GM19238 (cell line): ENCODE results near the gene SH3BGRL3.
"Not testable (repeated sequence)": the region's sequence is repeated elsewhere in the genome, so short reads cannot be mapped to it uniquely, and the experiment has no call there.

Source experiments
- DNase-seq: peaks from one replicate; pipeline ENCODE4 v3.0.0; 2011; ENCODE audit warnings: low spot score; ENCODE audit not compliant: insufficient read length

The SH3BGRL3 gene

DNA sequence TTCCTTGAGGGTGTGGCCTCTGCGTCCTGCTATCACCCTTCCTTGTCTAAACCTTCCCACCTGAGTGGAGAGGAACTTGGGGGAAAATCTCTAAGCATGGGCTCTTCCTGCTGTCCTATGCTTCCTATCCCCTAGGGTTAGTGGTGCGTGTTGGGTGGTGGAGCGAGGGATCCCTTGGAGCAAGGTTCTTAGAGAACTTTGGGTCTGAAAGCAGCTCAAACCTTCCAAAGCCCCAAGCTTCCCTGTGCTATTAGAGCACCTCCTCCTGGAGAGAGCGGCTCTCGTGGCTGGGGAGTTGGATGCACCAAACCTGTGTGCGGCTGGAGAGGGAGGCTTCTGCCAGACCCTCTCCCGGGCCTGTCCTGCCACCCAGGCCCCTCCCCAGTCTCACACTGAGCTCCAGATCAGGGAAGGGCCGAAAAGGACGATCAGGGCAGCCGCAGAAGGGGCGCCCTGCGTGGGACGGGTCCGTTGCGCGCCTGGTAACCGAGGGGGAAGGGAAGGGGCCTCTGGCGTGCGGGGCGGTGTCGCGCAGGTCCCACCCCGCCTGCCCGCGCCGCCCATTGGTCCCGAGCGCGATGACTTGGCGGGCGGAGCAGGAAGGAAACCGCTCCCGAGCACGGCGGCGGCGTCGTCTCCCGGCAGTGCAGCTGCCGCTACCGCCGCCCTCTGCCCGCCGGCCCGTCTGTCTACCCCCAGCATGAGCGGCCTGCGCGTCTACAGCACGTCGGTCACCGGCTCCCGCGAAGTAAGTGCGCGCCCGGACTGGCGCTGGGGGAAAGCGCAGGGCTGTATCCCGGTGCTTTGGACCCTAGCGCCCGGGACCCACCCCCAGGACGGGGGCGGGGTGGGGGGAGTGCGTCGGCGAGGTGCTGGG is at the start of gene SH3BGRL3:
Gene SH3BGRL3, plus strand, starts transcription at position 631 of the 877 bp plus-strand sequence. Its CDS starts 70 bp downstream, at position 701.
- DNase-seq, result peak; percentile 89

DNA sequence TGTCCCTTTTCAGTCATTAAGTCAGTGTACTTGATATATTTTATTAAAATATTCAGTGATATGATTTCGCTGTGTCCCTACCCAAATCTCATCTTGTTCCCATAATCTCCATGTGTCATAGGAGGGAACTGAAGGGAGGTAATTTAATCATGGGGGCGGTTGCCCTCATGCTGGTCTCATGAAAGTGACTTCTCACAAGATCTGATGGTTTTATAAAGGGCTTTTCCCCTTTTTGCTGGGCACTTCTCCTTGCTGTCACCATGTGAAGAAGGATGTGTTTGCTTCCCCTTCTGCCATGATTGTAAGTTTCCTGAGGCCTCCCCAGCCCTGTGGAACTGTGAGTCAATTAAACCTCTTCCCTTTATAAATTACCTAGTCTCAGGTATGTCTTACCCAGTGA is 49.2 kb upstream of the SH3BGRL3 start:
- not testable (repeated sequence) for DNase-seq

DNA sequence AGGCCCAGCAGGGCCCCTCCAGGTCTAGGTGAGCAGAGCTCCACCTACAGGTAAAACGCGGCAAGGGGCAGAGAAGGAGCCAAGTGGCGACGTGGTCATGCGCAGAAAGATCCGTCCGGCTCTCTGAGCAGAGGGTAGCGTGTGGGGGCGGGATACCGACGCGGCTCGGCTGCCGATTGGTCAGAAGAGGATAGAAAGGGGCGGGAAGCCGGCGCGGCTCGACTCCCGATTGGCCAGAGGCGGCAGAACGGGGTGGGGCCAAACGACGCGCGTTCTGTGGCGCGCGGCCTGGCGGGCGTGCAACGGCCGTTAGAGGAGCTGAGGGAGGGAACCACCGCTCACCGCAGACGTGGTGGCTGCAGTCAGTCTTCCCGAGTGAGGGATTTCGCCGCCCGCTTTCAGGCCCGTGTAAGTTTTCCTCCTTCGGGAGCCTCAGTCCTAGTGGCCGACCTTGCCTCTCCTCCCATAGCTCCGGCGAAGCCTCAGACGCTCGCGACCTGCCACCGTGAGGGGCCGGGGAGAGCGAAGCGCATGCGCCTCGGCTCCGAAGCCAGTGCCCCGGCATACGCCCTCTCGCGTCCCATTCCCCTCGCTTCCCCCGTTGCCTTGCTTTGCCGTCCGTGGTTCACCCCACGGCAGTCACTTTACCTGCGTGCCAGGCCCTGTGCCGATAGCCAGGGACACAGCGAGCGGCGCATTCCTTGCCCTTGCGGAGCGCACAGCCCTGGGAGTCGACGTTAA is 45.8 kb upstream of the SH3BGRL3 start, which contains the start of gene CEP85:
Gene CEP85, plus strand, starts transcription at position 298 of the 741 bp plus-strand sequence. CDS start 5,584 bp downstream, outside the sequence.
- DNase-seq, result peak; percentile 97

- no peak for DNase-seq
Observed at GRCh38 chr1:26234644-26235370, 45.1 kb upstream of the SH3BGRL3 start.

GRCh38 chr1:26237230-26237966 is 42.5 kb upstream of the SH3BGRL3 start:
- DNase-seq, result no peak

DNA sequence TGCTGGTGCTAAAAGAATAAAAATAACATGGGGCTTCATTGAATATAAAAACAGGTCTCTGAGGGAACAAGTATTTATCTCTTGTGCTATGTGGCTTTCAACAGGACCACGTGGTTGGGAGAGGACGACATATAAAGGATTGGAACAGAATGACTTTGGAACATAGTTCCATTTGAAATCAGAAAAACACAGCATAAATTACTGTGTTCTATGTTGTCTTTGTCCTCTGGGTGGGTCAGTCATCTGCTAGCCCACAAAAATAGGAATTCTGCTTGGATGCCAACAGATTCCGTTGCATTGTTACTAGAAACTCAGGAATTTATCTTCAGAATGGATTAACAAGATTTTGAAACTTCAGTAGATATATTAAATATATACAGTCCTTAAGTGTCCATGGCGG is 40.0 kb upstream of the SH3BGRL3 start:
- no peak for DNase-seq

- DNase-seq, result no peak
Observed at GRCh38 chr1:26252718-26253117, 27.2 kb upstream of the SH3BGRL3 start.

- DNase-seq, result no peak
Observed at GRCh38 chr1:26254404-26254803, 25.5 kb upstream of the SH3BGRL3 start.

DNA sequence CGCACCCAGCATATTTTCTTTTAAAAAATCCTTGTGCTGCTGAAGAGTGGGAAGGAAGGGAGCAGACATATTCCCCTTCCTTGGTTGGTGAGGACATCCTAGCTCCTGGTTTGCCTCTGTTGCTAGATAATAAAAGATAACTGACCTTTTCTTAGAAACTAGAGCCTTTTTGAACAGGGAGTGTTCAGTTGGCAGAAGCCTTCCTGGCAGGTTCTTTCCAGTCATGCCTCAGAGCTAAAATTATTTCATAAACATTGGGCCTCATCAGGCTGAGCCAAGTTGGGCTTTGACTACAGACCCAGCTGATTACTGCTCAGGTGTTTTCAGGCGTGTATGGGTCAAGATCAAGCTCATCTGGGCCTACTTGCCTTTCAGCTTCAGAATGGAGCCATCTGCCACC is 22.7 kb upstream of the SH3BGRL3 start:
- DNase-seq, result no peak

GRCh38 chr1:26259005-26259404 is 20.9 kb upstream of the SH3BGRL3 start:
- DNase-seq, result no peak

DNA sequence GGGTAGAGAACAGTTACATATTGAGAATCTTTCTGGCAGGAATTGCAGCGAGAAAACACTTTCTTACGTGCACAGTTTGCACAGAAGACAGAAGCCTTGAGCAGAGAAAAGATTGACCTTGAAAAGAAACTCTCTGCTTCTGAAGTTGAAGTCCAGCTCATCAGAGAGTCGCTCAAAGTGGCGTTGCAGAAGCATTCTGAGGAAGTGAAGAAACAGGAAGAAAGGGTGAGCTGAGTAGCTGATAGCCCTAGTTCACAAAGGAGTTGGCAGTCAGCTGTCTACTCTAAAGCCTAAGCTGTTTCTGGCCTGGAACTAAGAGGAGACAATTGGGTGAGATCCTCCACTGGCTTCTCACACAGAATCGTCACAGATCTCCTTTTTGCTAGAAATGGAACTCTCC is 20.3 kb upstream of the SH3BGRL3 start:
- no peak for DNase-seq

DNA sequence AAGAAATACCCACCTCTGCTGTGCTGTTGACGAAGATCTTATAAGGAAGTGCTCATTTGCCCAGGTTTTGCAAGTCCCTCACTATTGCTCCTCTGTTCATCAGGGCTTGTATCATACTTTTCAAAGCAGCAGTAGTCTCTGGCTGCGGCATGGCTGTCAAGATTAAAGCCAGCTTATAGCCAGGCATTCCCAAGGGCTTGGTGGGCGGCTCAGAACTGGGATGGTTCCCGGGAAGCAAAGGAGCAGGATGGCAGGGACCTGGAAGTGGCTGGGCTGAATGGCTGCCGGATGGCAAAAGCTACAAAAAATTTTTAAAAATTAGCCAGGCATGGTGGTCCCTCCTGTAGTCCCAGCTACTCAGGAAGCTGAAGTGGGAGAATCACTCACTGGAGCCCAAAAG is 16.7 kb upstream of the SH3BGRL3 start:
- no peak for DNase-seq

DNA sequence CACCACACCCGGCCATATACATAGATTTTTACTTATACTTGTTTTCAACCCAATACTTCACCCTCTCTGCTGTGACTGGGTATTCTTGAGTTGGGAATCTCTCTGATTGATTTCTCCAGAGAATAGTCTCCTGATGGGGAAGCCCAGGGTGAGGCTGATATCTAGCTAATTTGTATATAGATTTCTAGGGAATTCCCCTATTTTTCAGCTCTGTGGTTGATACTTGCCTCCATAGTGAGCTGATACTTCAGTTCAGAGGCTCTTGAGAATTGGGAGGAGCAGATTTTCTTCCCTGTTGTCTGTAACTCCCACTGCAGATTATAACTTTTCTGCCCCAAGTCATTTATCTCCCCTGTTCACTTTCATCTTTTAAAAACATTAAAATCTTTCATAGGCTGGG is 14.5 kb upstream of the SH3BGRL3 start:
- no peak for DNase-seq

- no peak for DNase-seq
Observed at GRCh38 chr1:26268290-26269197, 11.3 kb upstream of the SH3BGRL3 start.

GRCh38 chr1:26269198-26269550 is 10.7 kb upstream of the SH3BGRL3 start:
- DNase-seq, result no peak

DNA sequence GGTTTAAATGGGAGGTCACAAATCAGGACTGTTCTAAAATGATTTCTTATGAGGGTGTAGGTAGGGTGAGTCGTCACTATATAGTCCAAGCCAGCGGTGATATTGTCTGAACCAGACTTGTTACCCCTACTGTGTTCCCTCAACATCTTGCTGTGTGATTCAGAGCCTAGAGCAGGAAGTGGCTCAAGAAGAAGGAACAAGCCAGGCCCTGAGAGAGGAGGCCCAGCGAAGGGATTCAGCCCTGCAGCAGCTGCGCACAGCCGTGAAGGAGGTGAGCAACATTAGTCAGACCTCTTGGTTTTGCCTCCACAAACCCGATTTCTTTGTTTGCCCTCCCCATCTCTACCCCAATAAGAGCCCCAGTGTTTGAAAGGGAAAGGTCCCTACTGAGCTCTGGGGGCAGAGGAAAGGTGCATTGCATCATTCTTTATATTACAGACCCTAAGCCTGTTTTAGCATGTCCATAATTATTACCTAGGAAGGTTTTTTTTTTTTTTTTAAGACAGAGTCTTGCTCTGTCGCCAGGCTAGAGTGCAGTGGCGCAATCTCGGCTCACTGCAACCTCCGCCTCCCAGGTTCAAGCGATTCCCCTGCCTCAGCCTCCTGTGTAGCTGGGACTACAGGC is 5.0 kb upstream of the SH3BGRL3 start:
- no peak for DNase-seq

DNA sequence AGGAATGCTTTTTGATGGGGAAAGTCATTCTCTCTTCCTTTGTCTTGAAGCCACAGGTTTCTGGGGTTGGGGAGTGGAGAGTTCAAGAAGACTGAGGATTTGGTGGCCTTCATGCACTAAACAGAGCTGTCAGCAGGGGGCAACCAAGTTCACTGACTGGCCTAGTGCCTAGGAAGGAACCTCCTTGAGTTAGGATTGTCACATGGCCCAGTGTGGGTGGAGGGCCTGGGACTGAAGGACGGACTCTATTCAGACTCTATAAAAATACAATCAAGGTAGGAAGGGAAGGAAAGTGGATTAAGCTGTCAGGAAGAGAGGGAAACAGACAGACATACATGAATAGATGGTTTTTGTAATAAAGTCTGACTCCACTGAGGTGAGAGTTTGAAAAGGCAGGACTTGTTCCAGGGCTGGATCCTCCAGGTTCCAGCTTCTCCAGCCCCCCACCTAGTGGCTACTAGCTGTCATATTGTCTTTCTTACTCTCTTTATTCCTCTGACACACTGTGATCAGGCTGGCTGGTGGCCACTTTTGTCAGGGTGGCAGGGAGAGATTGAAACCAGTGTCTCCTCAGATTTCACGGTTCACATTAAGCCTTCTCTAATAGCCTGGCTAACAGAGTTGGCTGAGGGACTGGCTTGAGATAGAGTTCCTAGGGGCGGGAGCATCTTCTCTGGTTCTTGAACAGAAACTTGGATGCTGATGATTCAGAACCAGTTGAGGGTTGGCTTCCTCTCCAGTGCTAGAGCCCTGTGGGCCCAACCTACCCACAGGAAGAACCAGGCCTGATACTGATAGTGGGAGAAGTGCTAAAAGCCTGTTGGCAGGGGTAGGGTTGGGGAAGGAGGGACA is 4.1 kb upstream of the SH3BGRL3 start:
- DNase-seq, result peak; percentile 78

DNA sequence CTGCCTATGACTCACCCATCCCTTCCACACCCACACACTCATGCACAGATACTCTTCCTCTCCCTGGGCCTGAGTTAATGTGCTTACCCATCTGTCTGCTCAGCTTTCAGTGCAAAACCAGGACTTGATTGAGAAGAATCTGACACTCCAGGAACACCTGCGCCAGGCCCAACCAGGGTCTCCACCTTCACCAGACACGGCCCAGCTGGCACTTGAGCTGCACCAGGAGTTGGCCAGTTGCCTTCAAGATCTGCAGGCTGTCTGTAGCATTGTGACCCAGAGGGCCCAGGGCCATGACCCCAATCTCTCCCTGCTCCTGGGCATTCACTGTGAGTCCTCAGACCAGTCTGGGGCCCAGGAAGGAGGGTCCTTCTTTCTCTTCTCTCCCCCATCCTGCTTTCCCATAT is 3.5 kb upstream of the SH3BGRL3 start:
- no peak for DNase-seq

DNA sequence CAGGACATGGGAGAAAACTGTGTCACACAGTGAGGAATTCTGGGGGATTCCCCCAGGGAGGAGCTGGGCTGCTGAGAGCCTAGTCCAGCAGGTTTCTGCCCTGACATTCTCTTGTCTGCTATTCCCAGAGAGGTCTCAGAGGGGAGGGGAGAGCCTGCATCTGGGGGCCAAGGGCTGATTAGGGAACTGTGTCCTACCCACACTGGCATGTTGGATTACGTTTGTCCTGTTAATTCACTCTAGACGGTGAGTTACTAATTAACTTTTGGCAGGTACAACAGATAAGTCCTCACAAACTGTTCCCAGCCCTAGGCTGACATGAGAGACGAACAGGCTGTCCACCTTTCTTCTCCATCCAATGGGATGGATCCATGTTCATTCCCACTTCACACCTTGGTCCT is 2.6 kb upstream of the SH3BGRL3 start:
- no peak for DNase-seq
